Measurements from ENCODE around the gene ITGA1. TPM values are rescaled to one million over a fixed set of nuclear protein-coding genes. Genes with fewer than 3 reads are reported as not detected.

Gene ITGA1
- total and polyA plus RNA-seq, 9 donors = 4.9 to 41.2 (median 14.7) TPM

GRCh38 chr5:52779213-52779612 lies 8.5 kb upstream of the ITGA1 start:
- Histone ChIP-seq H3K36me3 (no peaks in the 10 kb centered on the region), H3K4me1 (ENCODE audit: insufficient read depth) (no peaks in the 10 kb centered on the region), H3K27me3 (no peaks in the 10 kb centered on the region), H3K4me3 (no peak overlapping the region), H3K27ac (no peak overlapping the region), H3K9me3 (no peaks in the 10 kb centered on the region)
- intact Hi-C loops (cut with DNase I) = no loop called here
- TF ChIP-seq POLR2A (IDR thresholded peaks at IDR 0.05) (no peak), EP300 (IDR thresholded peaks at IDR 0.05) (no peak)
- TF ChIP-seq, protein P1, sequence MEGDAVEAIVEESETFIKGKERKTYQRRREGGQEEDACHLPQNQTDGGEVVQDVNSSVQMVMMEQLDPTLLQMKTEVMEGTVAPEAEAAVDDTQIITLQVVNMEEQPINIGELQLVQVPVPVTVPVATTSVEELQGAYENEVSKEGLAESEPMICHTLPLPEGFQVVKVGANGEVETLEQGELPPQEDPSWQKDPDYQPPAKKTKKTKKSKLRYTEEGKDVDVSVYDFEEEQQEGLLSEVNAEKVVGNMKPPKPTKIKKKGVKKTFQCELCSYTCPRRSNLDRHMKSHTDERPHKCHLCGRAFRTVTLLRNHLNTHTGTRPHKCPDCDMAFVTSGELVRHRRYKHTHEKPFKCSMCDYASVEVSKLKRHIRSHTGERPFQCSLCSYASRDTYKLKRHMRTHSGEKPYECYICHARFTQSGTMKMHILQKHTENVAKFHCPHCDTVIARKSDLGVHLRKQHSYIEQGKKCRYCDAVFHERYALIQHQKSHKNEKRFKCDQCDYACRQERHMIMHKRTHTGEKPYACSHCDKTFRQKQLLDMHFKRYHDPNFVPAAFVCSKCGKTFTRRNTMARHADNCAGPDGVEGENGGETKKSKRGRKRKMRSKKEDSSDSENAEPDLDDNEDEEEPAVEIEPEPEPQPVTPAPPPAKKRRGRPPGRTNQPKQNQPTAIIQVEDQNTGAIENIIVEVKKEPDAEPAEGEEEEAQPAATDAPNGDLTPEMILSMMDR (IDR thresholded peaks at IDR 0.05) = no peak
- no peak for DNase-seq

DNA sequence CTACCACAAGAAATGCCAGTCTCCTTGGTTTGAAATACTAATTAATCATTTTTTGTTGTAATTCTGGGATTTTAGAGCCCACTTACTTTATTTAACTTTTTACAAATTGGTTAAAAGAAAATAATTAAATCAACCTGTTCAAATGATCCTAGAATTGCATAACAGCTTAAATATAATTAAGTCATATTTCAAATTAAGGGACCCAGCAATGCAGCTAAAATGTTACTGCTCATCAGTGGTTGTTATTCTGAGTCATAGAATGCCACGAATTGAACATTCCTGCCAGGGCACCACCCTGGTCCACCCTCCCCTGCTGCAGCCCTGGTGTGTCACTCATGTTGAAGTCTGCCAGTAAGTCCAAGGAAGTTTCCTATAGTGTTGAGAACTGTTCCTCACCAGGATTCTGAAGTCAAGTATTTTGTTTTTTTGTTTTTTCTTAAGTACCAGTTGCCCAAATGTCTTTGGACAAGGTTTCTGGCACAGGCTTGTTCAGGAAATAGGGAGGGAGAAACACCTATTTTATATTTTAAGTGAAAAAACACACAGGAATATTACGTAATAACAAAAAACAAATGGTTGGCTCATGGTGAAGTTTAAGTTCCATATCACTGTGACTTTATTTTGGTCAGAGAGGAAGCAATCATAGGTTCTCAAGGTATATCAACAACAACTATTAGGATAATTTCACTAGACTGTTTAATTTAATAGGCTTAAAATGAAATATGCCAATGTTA lies 4.3 kb upstream of the ITGA1 start:
- H3K27ac ChIP-seq = no peak overlapping the region
- no peaks in the 10 kb centered on the region for H3K27me3 ChIP-seq
- DNase-seq = no peak
- H3K9me3 ChIP-seq = no peaks in the 10 kb centered on the region
- intact Hi-C loops (cut with DNase I) = no loop called here
- TF ChIP-seq POLR2A (IDR thresholded peaks at IDR 0.05) (no peak), EP300 (IDR thresholded peaks at IDR 0.05) (no peak)
- TF ChIP-seq, protein P1 (IDR thresholded peaks at IDR 0.05) = no peak
- no peaks in the 10 kb centered on the region for H3K4me1 ChIP-seq (ENCODE audit: insufficient read depth)
- no peak overlapping the region for H3K4me3 ChIP-seq
- H3K36me3 ChIP-seq = no peaks in the 10 kb centered on the region
- WGBS, 3 donors = 68 to 83% (median 81%) methylated on average over 2 of the region's 2 CpGs

- no peak overlapping the region for H3K27ac ChIP-seq
- intact Hi-C loops (cut with DNase I) = no loop called here
These were observed 3.0 kb upstream of the ITGA1 start for GRCh38 chr5:52784737-52785136.

DNA sequence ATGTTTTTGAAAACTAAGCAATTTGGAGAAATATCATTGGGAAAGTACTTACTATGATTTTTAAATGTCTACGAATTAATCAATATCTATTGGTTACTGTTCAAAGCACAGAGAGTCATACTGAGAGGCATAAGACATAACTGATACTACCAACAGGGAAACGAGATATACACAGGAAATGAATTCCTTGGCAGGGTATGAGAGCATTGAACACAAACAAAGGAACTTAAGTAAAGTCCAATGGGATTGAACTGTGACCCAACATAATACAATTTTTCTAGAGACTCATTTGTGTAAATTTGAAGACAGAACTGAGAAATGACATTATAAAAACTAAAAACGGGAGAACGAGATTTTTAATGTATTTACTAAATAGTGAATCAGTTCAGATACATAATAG lies 1.3 kb upstream of the ITGA1 start:
- Histone ChIP-seq H3K27me3 (no peaks in the 10 kb centered on the region), H3K9me3 (no peaks in the 10 kb centered on the region), H3K36me3 (no peaks in the 10 kb centered on the region), H3K27ac (no peak overlapping the region), H3K4me1 (ENCODE audit: insufficient read depth) (no peaks in the 10 kb centered on the region), H3K4me3 (no peak overlapping the region)
- DNase-seq = no peak
- TF ChIP-seq POLR2A (IDR thresholded peaks at IDR 0.05) (no peak), EP300 (IDR thresholded peaks at IDR 0.05) (no peak)
- TF ChIP-seq, protein P1 (IDR thresholded peaks at IDR 0.05) = no peak
- intact Hi-C loops (cut with DNase I) = no loop called here
- 44 to 55% (median 47%) methylated on average over 4 of the region's 4 CpGs for WGBS, 3 donors

More at GRCh38 chr5:52784737-52785136, 3.0 kb upstream of the ITGA1 start:
- Histone ChIP-seq H3K9me3 (no peaks in the 10 kb centered on the region), H3K4me3 (no peak overlapping the region), H3K36me3 (no peaks in the 10 kb centered on the region), H3K4me1 (ENCODE audit: insufficient read depth) (no peaks in the 10 kb centered on the region), H3K27me3 (no peaks in the 10 kb centered on the region)
- WGBS, 3 donors = 84 to 90% (median 86%) methylated on average over 6 of the region's 6 CpGs
- no peak for DNase-seq
- TF ChIP-seq, protein P1 (IDR thresholded peaks at IDR 0.05) = no peak
